Stimulated activated CD4-positive, alpha-beta T cell treated with anti-CD3 and anti-CD28 coated beads, Interleukin-15, amount 100 ng/mL, for 48 hours (primary cell): ENCODE results near the gene ARHGEF10L.

Source experiments
- DNase-seq, 2 donors: peaks; one replicate each; pipeline ENCODE4 v3.0.0-alpha.2; 2020; ENCODE audit warnings: low read depth in 2 of 2

Gene ARHGEF10L

GRCh38 chr1:17678011-17678410 lies 138.5 kb downstream of the ARHGEF10L start:
- no peak for DNase-seq

DNA sequence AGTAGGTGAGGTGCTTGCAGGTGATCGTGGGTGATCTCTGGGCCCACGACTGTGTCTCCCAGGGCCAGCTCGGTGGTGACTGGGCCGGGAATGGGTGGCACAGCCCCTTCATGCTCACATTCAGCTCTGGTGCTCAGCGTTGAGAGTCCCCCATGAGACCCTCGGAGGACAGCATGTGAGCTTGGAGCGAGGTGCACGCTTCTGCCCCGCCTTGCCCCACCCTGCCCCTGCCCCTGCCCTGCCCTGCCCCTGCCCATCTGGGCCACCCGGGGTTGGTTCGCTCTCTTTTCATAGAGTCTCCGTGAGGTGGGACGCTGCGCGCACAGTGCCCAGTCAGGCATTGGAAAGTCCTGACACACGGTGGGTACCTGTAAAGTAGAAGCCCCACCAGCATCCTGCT lies 140.4 kb downstream of the ARHGEF10L start:
- no peak for DNase-seq

DNA sequence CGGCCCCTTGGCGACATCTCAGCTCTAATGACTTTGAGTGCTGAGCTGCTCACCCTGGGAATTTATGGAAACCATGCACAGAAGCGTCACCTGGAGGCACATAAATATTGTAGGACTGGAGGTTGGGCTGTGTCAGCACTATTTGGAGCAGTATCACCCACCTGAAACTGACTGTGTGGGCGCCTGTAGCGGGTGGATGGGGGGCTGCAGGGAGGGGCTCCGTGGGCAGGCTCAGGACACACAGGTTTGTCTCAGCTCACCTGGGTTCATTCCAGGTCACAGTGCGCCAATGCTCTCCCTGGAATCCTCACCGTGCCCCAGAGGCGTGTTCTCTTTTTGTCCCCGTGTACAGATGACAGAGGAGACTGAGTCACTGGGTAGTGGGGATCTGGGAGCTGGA lies 140.8 kb downstream of the ARHGEF10L start:
- DNase-seq = no peak

DNA sequence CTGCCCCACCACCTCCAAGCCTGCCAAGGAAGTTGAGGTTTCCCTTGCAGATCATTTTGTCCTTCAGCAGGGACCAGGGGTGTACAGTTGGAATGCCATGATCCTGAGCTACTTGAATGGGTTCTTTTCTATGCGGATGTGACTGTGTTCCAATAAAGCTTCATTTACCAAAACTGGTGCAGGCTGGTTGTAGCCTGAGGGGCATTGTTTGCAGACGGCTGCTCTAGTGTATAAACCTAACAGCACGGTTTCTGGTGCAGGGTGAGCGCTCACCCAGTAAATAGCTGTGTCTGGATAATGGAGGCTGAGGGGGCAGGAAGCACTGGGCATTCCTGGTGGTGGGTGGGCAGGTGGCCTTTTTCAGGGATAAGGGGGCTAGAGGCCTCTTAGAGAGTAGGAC lies 142.9 kb downstream of the ARHGEF10L start:
- DNase-seq = no peak

- DNase-seq = no peak
These were observed 144.1 kb downstream of the ARHGEF10L start for GRCh38 chr1:17683598-17683997.

DNA sequence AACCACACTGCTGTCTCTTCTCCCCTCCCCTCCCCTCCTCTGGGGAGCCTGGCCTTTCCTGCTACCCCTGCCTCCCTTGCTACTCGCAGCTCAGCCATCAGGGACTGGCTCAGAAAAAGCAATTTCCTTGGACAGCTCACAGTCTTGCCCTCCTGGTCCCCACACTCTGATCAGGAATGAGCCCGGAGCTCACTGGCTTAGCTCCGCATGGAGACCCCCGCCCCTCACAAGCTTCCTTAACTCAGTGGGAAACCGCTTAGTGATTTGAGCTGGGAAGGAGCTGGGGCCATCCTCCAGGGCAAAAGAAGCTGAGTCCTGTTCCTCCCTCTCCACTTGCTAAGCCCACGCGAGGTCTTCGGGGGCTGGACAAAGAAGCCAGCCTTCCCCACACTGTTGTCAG lies 145.3 kb downstream of the ARHGEF10L start:
- no peak for DNase-seq

DNA sequence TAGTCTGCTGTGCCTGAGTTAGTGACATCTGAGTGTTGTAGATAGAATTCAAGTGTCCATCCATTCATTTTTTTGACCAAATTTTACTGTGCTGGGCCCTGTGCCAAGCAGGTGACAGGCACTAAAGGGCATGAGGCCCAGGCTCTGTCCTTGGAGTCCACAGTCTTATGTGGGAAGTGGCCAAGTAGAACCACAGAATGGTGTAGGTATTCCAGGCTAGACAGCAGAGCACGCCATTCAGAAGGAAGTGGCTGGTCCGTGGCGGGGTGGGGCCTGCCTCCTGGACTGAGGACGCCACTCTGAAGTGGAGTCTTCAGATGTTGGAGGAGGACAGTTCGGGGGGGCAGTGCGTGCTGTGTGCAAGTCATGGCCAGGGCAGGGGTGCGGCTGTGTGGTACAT lies 146.8 kb downstream of the ARHGEF10L start:
- no peak for DNase-seq

- no peak for DNase-seq
These were observed 147.6 kb downstream of the ARHGEF10L start for GRCh38 chr1:17687145-17687544.

DNA sequence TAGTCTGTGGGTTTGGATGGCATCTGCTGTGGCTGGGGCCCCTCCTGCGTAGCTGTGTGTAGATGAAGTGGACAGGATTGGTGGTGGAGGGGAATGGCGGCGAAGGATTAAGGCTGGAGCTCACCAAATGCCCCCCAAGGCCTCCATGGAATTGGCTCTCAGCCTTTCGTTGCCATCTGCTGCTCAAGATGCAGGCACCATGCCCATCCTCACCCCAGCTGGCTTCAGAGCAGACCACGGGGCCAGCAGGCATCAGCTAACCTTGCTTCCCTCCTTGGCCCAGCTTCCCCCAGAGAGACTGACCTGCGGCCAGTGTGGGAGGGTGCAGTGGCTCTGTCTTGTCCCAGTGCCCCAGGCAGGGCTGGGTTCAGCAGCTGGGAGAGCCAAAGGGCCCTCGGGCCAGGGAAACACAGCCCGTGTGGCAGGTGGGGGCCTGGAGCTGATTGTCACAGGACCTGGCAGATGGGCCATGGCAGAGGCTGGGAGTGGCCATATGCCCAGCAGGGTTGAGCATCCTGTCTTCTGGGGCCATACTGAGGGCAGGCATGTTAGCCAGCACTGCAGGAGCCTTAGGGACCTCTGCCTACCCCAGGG lies 148.8 kb downstream of the ARHGEF10L start:
- DNase-seq = no peak

DNA sequence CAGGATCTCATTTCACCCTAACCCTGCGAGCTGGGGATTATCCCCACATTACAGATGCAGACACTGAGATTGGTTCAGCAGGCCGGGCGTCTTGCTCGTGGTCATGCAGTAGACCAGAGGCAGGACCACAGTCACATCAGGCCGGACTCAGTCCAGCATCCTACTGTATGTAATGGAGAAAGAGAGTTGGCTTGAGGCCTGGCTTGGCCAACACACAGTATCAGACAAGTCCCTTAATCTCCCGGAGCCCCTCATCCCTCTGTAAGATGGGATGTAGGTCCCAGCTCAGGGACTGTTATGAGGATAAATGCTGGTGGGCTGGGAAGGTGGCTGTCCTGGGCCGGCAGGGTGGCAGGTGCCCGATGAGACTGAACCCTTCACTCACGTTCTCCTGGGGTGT lies 149.5 kb downstream of the ARHGEF10L start:
- DNase-seq = no peak

DNA sequence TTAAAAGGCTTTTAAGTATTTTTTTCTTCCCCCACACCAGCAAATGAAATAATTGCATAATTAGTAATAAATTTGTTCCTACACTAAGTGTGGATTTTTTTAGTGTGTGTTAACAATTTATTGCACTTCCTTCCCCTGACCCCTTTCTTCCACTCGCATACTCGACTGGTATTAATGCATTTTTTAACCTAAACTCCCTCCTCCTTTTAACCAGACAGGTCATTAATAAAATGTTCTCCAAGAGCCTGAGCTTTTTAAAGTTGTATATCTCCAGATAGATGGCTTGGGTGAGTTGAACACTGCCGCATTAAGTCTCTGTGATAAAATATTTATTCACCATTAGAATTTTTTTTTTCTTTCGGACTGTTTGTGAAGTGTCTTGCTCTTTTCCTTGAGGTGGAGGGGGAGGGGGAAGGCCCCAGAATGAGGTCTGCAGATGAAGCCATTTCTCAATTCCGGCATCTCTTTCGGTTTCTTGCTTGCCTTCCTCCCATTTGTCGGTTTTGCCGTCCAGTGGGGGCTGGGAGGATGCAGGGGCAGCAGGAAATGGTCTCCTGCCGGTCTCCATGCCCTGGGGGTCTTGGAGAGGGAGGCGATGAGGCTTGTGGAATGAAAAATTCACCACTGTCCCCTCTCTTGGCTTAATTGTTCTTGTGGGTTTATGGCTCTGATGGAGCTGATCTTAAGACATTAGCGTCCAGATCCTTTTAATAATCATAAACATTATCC lies 151.6 kb downstream of the ARHGEF10L start:
- DNase-seq = no peak

DNA sequence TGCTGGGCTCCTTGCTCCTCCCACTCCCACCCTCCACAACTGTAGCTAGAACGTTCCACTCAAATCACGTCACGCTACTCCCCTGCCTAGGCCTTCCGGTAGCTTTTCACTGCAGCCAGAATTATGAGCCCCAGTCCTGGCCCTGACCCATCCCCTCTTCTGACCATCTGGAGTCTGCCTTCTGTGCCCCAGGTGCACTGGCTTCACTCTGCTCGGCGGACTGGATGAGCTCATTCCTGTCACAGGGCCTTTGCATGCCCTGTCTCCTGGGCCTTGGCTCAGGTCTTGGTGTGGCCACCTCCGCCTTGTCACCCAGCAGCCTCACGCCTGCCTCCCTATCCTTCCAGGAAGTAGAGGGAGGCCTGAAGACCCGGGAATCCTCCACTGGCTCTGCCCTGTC lies 153.1 kb downstream of the ARHGEF10L start:
- DNase-seq = no peak

GRCh38 chr1:17696417-17697301 lies 157.2 kb downstream of the ARHGEF10L start:
- no peak for DNase-seq

DNA sequence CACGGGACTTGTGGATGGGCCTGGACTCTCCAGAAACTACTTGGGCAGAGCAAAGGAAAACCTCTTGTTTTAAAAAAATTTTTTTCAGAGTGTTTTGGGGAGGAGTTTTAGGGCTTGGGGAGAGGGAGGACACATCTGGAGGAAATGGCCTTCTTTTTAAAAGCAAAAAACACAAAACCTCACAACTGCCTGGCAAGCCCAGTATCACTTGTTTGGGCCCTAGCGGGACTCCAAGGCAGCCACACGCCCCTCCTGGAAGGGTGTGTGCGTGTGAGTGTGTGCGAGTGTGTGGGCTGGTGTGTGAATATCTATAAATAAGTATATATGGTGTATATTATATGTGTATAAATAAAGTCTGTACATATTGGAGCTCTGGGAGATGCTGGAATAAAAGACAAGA lies 158.0 kb downstream of the ARHGEF10L start:
- no peak for DNase-seq

- no peak for DNase-seq
These were observed 160.1 kb downstream of the ARHGEF10L start for GRCh38 chr1:17699581-17699980.

- no peak for DNase-seq
These were observed 161.7 kb downstream of the ARHGEF10L start for GRCh38 chr1:17700945-17701810.

DNA sequence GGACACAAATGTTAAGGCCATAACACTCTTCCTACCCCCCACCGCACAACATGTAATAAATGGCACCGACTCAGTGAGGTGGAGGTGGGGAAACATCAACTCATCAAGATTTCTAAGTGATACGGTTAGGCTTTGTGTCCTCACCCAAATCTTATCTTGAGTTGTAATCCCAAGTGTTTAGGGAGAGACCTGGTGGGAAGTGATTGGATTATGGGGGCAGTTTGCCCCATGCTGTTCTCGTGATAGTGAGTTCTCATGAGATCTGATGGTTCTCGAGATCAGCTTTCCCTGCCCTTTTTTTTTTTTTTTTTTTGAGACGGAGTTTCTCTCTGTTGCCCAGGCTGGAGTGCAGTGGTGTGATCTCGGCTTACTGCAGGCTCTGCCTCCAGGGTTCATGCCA lies 164.7 kb downstream of the ARHGEF10L start:
- no peak for DNase-seq

DNA sequence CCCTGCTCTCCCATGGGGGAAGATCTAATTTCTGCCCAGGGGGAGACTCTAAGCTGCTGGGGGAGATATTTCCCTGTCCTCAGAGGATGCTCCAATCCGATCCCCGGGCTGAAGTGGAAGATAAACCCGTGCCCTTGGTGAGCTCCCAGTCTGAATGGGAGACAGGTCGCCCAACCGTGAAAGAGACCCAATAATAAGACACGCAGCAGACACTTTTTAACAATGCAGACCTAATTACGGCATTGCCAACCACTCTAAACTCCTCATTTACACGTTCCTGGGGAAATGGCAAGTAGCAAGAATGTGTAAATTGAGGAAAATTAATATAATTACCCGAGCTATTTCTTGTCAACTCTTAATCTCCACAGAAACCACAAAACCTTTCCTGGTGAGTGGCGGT lies 166.9 kb downstream of the ARHGEF10L start:
- no peak for DNase-seq

DNA sequence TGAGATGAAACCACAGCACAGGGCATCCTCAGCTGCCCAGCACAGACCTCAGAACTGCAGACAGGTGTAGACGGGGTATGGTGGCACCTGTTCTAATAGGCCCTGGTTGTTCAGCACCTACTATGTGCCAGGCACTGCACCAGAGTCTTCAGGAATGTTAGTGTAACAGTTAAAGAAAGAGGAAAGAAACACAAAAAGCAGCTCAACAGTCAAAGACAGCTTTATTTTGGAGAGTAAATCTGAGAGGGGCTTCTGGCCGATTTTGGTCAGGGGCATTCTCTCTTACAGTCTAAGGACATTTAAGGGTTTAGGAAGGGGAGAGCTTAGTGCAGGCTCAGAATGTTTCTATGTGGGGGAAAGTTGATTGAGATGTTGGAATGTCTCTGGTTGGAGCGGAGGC lies 170.5 kb downstream of the ARHGEF10L start:
- no peak for DNase-seq

DNA sequence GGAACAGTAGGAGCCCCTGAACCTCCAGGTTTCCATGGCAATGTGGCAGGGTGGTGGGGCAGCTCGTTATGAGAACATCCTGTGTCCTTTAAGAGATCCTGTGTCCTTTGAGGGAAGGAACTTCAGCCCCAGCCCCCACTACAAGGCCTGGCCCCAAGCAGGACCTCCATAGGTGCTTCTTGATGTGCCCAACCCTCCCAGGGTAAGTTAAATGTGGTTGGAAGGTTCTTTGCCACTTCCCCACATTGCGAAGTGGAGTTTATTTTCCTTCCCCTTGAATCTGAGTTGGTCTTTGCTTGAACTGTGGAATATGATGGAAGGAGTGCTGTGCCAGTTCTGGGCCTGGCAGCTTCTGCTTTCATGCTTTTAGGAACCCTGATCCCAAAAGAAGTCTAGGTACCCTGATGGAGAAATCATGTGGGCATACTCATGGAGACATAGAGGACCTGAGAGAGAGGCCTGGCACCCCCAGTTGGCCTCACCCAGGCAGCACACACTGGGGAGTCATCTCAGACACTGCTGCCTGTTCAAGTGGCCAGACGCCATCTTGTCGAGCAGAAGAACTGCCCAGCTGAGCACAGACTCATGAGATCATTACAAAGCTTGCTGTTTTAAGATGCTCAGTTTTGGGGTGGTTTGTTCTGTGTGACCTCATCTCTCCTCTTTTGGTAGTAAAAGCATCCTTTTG lies 171.5 kb downstream of the ARHGEF10L start:
- DNase-seq = no peak

- no peak for DNase-seq
These were observed 172.0 kb downstream of the ARHGEF10L start for GRCh38 chr1:17711577-17711910.
